Measurements from ENCODE around the gene ARHGEF18. TPM values are rescaled to one million over a fixed set of nuclear protein-coding genes. Genes with fewer than 3 reads are reported as not detected.

Gene ARHGEF18
- polyA plus RNA-seq, 1 donor from 2014 or later, result 22.7 TPM

DNA sequence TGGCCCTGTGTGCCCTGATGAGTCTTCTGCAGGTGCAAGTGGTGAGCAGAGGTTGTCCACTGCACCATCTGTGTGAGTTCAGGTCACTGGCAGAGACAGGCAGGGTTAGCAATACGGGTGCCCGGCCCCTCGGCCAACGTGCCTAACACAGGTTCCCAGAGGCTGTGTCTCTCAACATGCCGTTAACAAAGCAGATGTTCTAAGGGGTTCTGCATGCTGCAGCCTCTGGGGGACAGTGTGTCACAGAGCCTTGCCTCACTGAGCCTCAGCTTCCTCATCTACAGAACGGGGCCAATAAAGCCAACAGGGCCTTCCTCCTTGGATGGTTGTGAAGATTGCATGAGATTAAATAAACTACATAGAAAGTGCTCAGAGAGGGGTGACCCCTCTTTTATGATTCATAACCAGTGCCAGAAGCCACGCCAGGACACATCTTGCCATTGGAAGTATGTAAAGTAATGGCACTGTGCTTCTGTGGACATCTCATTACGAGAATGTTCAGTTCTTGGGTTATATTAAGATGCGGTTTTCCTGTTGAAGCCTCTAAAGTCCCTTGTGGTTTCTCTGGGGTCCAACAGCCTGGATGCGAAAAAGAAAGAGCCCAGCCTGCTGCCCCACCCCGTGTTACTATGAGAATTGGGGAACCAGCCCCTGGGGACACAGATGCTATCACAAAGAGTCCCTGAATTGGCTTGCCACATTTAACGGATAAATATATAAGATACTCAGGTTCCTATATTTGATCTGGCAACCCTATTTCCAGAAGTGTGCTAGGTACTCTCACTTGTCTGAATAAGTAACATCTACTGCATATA is 11.2 kb upstream of the ARHGEF18 start:
- no peak overlapping the region for H3K4me3 ChIP-seq (ENCODE audit: low read length)
- H3K9me3 ChIP-seq (ENCODE audit: low read length), result no peaks in the 10 kb centered on the region
- H3K27ac ChIP-seq (ENCODE audit: low read length), result no peak overlapping the region
- TF ChIP-seq EZH2 (IDR thresholded peaks at IDR 0.05; ENCODE audit: borderline replicate concordance, insufficient read depth, low read length, poor library complexity, severe bottlenecking), result no peak
- TF ChIP-seq, protein P1, sequence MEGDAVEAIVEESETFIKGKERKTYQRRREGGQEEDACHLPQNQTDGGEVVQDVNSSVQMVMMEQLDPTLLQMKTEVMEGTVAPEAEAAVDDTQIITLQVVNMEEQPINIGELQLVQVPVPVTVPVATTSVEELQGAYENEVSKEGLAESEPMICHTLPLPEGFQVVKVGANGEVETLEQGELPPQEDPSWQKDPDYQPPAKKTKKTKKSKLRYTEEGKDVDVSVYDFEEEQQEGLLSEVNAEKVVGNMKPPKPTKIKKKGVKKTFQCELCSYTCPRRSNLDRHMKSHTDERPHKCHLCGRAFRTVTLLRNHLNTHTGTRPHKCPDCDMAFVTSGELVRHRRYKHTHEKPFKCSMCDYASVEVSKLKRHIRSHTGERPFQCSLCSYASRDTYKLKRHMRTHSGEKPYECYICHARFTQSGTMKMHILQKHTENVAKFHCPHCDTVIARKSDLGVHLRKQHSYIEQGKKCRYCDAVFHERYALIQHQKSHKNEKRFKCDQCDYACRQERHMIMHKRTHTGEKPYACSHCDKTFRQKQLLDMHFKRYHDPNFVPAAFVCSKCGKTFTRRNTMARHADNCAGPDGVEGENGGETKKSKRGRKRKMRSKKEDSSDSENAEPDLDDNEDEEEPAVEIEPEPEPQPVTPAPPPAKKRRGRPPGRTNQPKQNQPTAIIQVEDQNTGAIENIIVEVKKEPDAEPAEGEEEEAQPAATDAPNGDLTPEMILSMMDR (IDR thresholded peaks at IDR 0.05; ENCODE audit: poor library complexity, severe bottlenecking), result no peak
- no peak for TF ChIP-seq MXI1 (conservative IDR thresholded peaks at IDR 0.05; ENCODE audit: poor library complexity, severe bottlenecking)
- TF ChIP-seq, protein P2, sequence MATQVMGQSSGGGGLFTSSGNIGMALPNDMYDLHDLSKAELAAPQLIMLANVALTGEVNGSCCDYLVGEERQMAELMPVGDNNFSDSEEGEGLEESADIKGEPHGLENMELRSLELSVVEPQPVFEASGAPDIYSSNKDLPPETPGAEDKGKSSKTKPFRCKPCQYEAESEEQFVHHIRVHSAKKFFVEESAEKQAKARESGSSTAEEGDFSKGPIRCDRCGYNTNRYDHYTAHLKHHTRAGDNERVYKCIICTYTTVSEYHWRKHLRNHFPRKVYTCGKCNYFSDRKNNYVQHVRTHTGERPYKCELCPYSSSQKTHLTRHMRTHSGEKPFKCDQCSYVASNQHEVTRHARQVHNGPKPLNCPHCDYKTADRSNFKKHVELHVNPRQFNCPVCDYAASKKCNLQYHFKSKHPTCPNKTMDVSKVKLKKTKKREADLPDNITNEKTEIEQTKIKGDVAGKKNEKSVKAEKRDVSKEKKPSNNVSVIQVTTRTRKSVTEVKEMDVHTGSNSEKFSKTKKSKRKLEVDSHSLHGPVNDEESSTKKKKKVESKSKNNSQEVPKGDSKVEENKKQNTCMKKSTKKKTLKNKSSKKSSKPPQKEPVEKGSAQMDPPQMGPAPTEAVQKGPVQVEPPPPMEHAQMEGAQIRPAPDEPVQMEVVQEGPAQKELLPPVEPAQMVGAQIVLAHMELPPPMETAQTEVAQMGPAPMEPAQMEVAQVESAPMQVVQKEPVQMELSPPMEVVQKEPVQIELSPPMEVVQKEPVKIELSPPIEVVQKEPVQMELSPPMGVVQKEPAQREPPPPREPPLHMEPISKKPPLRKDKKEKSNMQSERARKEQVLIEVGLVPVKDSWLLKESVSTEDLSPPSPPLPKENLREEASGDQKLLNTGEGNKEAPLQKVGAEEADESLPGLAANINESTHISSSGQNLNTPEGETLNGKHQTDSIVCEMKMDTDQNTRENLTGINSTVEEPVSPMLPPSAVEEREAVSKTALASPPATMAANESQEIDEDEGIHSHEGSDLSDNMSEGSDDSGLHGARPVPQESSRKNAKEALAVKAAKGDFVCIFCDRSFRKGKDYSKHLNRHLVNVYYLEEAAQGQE (IDR thresholded peaks at IDR 0.05; ENCODE audit: borderline replicate concordance), result no peak
- no peaks in the 10 kb centered on the region for H3K36me3 ChIP-seq (ENCODE audit: insufficient read depth, low read length)
- no peaks in the 10 kb centered on the region for H3K27me3 ChIP-seq (ENCODE audit: insufficient read depth, low read depth, low read length)
- H4K20me1 ChIP-seq (ENCODE audit: insufficient read depth), result no peaks in the 10 kb centered on the region
- no peak overlapping the region for H3K4me2 ChIP-seq (ENCODE audit: low read length)
- H3K9ac ChIP-seq (ENCODE audit: low read length), result no peak overlapping the region
- no peaks in the 10 kb centered on the region for H3K9me2 ChIP-seq (ENCODE audit: insufficient read depth, low read length)
- no peak overlapping the region for H2AFZ ChIP-seq (ENCODE audit: low read depth, low read length)
- no peaks in the 10 kb centered on the region for H3F3A ChIP-seq (ENCODE audit: insufficient read depth, low read length, poor library complexity, severe bottlenecking)
- no peaks in the 10 kb centered on the region for H3K79me2 ChIP-seq (replicated peaks; ENCODE audit: insufficient read depth, low read length)

DNA sequence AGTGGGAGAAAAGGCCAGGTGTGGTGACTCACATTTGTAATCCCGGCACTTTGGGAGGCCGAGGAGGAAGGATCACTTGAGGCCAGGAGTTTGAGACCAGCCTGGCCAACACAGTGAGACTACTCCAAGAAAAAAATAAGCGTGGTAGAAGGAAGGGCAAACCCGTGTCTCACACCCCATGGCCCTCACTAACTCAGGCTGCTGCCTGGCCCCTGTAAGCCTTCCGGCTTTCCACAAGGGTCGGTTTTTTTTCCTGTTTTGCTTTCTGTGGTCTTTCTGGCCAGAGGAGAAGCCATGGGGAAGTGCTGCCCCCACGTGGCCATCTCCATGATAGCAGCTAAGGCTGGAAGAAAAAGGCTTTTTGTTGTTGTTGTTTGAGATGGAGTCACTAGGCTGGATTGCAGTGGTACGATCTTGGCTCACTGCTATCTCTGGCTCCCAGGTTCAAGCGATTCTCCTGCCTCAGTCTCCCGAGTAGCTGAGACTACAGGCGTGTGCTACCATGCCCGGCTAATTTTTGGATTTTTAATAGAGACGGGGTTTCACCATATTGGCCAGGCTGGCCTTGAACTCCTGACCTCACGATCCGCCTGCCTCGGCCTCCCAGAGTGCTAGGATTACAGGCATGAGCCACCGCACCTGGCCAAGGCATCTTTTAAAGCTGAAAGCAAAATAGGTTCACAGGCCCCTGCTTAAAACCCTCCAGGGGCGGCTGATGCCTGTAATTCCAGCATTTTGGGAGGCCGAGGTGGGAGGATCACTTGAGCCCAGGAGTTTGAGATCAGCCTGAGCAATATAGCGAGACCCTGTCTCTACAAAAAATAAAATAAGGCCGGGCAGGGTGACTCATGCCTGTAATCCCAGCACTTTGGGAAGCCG is 7.5 kb upstream of the ARHGEF18 start:
- no peaks in the 10 kb centered on the region for H3K9me2 ChIP-seq (ENCODE audit: insufficient read depth, low read length)
- no peak overlapping the region for H3K4me2 ChIP-seq (ENCODE audit: low read length)
- H3K27me3 ChIP-seq (ENCODE audit: insufficient read depth, low read depth, low read length), result no peaks in the 10 kb centered on the region
- peak overlapping the region; percentile 23 for H3K9ac ChIP-seq (ENCODE audit: low read length)
- H3K79me2 ChIP-seq (replicated peaks; ENCODE audit: insufficient read depth, low read length), result no peaks in the 10 kb centered on the region
- H4K20me1 ChIP-seq (ENCODE audit: insufficient read depth), result no peaks in the 10 kb centered on the region
- no peaks in the 10 kb centered on the region for H3K36me3 ChIP-seq (ENCODE audit: insufficient read depth, low read length)
- no peaks in the 10 kb centered on the region for H3F3A ChIP-seq (ENCODE audit: insufficient read depth, low read length, poor library complexity, severe bottlenecking)
- H3K27ac ChIP-seq (ENCODE audit: low read length), result no peak overlapping the region
- peak overlapping the region; percentile 33 for H2AFZ ChIP-seq (ENCODE audit: low read depth, low read length)
- TF ChIP-seq SMC3 (conservative IDR thresholded peaks at IDR 0.05; ENCODE audit: poor library complexity) (peak; percentile 95), RAD21 (conservative IDR thresholded peaks at IDR 0.05) (peak; percentile 95), POLR2AphosphoS5 (IDR thresholded peaks at IDR 0.05) (no peak), TAF1 (IDR thresholded peaks at IDR 0.05; ENCODE audit: low read depth) (no peak), MXI1 (conservative IDR thresholded peaks at IDR 0.05; ENCODE audit: poor library complexity, severe bottlenecking) (peak; percentile 28)
- TF ChIP-seq, protein P2 (IDR thresholded peaks at IDR 0.05; ENCODE audit: borderline replicate concordance), result no peak
- TF ChIP-seq, protein P1 (IDR thresholded peaks at IDR 0.05; ENCODE audit: poor library complexity, severe bottlenecking), result peak; percentile 96
- H3K4me3 ChIP-seq (ENCODE audit: low read length), result no peak overlapping the region
- H3K9me3 ChIP-seq (ENCODE audit: low read length), result no peaks in the 10 kb centered on the region
